Fibroblast of pulmonary artery (primary cell): Measurements from ENCODE around the gene CHST2.
"Not testable (repeated sequence)": the region's sequence is repeated elsewhere in the genome, so short reads cannot be mapped to it uniquely, and the experiment has no call there.

Source experiments
- DNase-seq: peaks from one replicate; pipeline ENCODE4 v3.0.0-alpha.2; 2010; ENCODE audit warnings: low read depth
- H3K4me3 ChIP-seq: replicated peaks from 2 replicates; pipeline ENCODE4 v1.5.1; 2011; ENCODE audit warnings: low read depth, mild to moderate bottlenecking, control low read depth, low read length, moderate library complexity
- TF ChIP-seq, protein P1 (sequence below): IDR thresholded peaks from 2 replicates; pipeline ENCODE4 v1.5.1; 2011; ENCODE audit warnings: mild to moderate bottlenecking, control low read depth, low read length, inconsistent platforms; ENCODE audit errors: missing control alignments

Gene CHST2

DNA sequence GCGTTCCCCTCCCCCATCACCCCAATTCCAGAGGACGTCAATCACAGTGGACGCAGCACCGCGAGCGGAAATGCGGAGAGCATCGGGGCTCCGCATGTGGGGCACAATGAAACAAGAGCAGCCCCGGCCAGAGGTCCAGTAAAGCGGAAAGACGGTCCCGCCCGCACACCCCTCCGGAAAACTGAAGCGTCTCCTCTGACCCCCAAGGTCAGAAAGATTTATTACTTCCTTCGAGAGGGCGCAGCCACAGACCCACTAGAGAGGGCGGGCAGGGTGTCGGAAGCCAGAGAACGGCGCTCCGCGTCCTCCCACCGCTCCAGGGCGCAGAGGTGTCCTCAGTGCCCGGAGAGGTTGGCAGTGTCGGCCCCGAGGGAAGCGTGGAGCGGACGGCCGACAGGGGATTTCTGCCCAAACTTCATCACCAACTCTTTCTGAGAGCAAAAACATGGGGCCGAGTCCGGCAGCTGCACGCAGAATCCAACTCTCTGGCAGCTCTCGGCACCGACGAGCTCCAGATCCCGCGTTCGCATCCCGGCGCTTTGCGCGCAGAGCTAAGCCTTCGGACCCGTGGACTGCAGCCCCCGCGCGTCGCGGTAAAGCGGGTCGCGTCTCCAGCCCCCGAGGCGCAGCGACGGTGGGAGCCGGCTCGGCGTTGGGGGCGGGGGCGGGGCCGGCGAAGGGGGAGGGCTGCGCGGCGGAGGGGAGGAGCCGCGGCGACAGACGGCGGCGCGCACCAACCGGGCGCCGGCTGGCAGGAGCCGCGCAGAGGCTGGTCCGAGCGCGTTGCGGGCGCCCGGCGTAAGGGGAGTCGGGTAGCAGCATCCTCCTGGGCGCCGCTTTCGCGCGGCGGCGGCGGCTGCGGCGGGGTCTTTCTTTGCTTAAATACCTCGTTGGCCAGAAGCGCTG lies at the start of gene CHST2:
Gene CHST2, plus strand, starts transcription at position 763 of the 906 bp plus-strand sequence. CDS start 1,046 bp downstream, outside the sequence.
- peak within 1 kb of the TSS; percentile 82 for H3K4me3 ChIP-seq
- TF ChIP-seq, protein P1, sequence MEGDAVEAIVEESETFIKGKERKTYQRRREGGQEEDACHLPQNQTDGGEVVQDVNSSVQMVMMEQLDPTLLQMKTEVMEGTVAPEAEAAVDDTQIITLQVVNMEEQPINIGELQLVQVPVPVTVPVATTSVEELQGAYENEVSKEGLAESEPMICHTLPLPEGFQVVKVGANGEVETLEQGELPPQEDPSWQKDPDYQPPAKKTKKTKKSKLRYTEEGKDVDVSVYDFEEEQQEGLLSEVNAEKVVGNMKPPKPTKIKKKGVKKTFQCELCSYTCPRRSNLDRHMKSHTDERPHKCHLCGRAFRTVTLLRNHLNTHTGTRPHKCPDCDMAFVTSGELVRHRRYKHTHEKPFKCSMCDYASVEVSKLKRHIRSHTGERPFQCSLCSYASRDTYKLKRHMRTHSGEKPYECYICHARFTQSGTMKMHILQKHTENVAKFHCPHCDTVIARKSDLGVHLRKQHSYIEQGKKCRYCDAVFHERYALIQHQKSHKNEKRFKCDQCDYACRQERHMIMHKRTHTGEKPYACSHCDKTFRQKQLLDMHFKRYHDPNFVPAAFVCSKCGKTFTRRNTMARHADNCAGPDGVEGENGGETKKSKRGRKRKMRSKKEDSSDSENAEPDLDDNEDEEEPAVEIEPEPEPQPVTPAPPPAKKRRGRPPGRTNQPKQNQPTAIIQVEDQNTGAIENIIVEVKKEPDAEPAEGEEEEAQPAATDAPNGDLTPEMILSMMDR: peak; percentile 2
- DNase-seq: peak; percentile 80

DNA sequence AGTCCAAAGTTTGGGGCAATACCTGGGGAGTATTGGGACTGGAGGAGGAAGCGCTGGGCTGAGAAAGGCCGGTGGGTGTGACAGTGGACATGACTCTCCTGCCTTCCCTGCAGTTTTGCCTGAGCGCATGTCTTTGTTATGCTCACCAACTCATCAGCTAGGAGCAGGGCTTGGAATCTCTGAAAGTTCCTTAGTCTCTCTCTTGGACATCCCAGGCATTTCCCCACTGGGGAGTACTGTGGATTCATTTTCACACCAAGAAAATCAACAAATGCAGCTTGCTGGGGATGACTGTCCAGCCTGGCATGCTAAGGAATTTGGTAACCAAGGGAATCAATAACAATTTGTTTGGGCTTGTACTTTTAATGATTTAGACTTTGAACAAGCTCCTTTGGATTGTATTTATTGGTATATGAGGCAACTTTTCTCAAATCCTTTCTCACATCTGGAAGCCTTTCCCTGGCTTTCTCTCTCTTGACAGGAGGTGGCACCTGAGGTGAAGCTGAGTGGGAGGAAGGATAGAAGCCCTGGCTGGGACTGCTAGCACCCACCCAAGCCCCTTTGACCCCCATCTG lies 48.5 kb upstream of the CHST2 start:
- TF ChIP-seq, protein P1: no peak
- H3K4me3 ChIP-seq: no peak overlapping the region
- DNase-seq: peak; percentile 74

DNA sequence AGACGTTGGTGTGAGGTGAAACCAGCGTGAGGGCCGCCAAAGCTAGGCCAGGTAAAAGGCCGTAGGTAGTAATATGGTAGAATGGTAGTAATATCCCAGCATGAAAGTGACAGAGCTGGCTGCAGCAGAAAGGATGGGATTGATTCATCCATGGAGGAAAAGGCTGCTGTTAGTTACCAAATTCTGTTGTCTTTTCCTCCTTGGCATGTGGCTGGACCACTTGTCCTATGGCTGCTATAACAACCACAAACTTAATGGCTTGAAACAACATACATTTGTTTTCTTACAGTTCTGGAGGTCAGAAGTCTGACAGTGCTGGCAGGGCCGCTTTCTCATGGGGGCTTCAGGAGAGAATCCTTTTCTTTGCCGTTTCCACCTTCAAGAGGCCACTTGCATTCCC lies 47.8 kb upstream of the CHST2 start:
- TF ChIP-seq, protein P1: no peak
- DNase-seq: no peak
- no peak overlapping the region for H3K4me3 ChIP-seq

DNA sequence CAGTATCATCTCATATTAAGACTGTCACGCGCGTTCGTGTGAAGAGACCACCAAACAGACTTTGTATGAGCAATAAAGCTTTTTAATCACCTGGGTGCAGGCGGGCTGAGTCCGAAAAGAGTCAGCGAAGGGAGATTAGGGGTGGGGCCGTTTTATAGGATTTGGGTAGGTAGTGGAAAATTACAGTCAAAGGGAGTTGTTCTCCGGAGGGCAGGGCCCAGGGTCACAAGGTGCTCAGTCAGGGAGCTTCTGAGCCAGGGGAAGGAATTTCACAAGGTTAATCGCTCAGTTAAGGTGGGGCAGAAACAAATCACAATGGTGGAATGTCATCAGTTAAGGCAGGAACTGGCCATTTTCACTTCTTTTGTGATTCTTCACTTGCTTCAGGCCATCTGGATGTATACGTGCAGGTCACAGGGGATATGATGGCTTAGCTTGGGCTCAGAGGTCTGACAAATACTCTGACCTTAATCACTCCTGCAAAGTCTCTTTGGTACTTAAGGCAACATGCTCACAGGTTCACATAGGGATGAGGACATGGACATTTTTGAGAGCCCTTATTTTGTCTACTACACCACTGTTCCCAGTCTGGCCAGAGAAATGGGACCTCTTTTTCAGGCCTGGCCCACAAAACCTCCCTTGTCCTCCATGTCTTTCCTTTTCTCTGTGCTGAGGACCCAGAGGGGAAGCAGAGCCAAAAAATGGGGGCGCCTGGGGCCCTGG lies 47.1 kb upstream of the CHST2 start:
- DNase-seq, H3K4me3 ChIP-seq: not testable (repeated sequence)

DNA sequence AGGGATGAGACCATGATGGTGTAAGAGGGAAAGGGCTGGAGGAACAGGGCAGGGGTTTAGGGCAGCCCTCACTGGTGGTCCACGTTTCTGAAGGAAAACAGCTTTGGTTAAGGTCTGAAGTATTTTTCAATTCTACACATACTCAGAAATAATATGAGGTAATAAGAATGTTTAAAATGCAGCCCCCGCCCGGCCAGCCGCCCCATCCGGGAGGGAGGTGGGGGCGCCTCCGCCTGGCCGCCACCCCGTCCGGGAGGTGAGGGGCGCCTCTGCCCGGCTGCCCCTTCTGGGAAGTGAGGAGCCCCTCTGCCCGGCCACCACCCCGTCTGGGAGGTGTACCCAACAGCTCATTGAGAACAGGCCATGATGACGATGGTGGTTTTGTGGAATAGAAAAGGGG lies 46.0 kb upstream of the CHST2 start:
- not testable (repeated sequence) for H3K4me3 ChIP-seq, DNase-seq

- DNase-seq, H3K4me3 ChIP-seq: not testable (repeated sequence)
Observed at GRCh38 chr3:143073983-143074382, 45.6 kb upstream of the CHST2 start.

DNA sequence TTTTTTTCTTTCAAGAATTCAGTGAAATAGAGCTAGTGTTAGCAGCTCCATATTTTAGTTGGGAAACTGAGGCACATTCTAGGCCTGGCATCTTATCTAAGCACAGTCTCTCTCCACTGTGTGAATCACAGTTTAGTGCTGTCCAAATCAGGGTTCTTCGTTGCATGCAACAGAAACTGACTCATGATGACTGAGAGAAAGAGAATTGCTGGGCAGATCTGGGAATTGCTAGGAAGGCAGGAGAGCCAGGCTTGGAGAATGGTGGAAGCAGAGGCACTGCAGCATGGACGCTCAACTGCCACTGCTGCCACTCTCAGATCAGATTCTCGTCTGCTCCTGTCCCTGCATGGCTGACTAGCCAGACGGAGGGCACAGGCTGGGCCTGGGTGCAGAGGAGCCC lies 40.7 kb upstream of the CHST2 start:
- H3K4me3 ChIP-seq: no peak overlapping the region
- TF ChIP-seq, protein P1: no peak
- peak; percentile 43 for DNase-seq

DNA sequence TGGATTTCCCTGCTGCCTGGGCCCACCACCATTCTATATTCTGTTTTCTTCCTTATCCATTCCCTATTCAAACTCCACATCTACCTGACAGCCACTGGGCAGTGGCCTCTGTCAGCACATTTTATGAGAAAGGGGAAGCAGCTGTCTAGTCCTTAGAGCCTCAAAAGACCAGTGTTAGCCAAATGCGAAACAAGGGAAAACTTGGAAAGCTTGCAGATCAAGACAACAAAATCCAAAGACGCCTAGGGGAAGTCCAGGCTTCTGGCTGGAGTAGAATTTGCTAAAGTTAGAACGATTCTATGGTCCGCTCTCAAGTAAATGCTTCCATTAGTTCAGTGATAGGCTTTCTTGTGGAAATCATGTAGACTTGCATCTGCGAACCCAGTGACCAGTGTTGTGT lies 39.4 kb upstream of the CHST2 start:
- no peak for DNase-seq
- H3K4me3 ChIP-seq: no peak overlapping the region
- TF ChIP-seq, protein P1: no peak
